HG03571 (cell line): Measurements from ENCODE around the gene DNAJA4.

ENCODE experiments used
- ATAC-seq: cut with Tn5 transposase; IDR thresholded peaks from one replicate; pipeline ENCODE4 v1.9.1; 2021; ENCODE audit not compliant: unreplicated experiment

Gene DNAJA4

GRCh38 chr15:78313383-78313782, 49.0 kb downstream of the DNAJA4 start:
- ATAC-seq = no peak

- ATAC-seq = no peak
Observed at GRCh38 chr15:78314181-78314581, 49.8 kb downstream of the DNAJA4 start.

- no peak for ATAC-seq
Observed at GRCh38 chr15:78315686-78316282, 51.4 kb downstream of the DNAJA4 start.

GRCh38 chr15:78316283-78317083, 52.1 kb downstream of the DNAJA4 start:
- peak; percentile 82 for ATAC-seq

- no peak for ATAC-seq
Observed at GRCh38 chr15:78317145-78317836, 52.9 kb downstream of the DNAJA4 start.

GRCh38 chr15:78319588-78319987, 55.2 kb downstream of the DNAJA4 start:
- ATAC-seq = no peak

- ATAC-seq = no peak
Observed at GRCh38 chr15:78320183-78320582, 55.8 kb downstream of the DNAJA4 start.

GRCh38 chr15:78321041-78321570, 56.7 kb downstream of the DNAJA4 start:
- ATAC-seq = no peak

- no peak for ATAC-seq
Observed at GRCh38 chr15:78321786-78322185, 57.4 kb downstream of the DNAJA4 start.

- ATAC-seq = no peak
Observed at GRCh38 chr15:78322243-78322642, 57.9 kb downstream of the DNAJA4 start.

- ATAC-seq = no peak
Observed at GRCh38 chr15:78322724-78323521, 58.6 kb downstream of the DNAJA4 start.

- ATAC-seq = no peak
Observed at GRCh38 chr15:78323693-78324092, 59.3 kb downstream of the DNAJA4 start.

GRCh38 chr15:78324144-78324543, 59.8 kb downstream of the DNAJA4 start:
- no peak for ATAC-seq

- no peak for ATAC-seq
Observed at GRCh38 chr15:78325092-78325843, 60.9 kb downstream of the DNAJA4 start.

- no peak for ATAC-seq
Observed at GRCh38 chr15:78327466-78327865, 63.1 kb downstream of the DNAJA4 start.

- no peak for ATAC-seq
Observed at GRCh38 chr15:78329625-78330024, 65.3 kb downstream of the DNAJA4 start.
